GM12878 (cell line): Measurements from ENCODE around the gene SCNN1B.

Experiments
- CHD1 ChIP-seq: IDR thresholded peaks from 2 replicates; pipeline ENCODE4 v1.6.1; 2012; ENCODE audit warnings: low read depth, low read length, improper control_type of control experiment
- CTCF ChIP-seq, 3 experiments: IDR thresholded peaks in 2 of 3; conservative IDR thresholded peaks in 1 of 3; 2 replicates each; pipeline ENCODE4 v1.5.1; 2011; ENCODE audit warnings: low read depth in 3 of 3, low read length in 3 of 3, mild to moderate bottlenecking in 3 of 3, control low read depth in 2 of 3, moderate library complexity in 2 of 3, inconsistent platforms in 1 of 3, mixed read lengths in 1 of 3; ENCODE audit not compliant: control insufficient read depth in 2 of 3, insufficient read depth in 1 of 3; ENCODE audit errors: extremely low read depth in 1 of 3
- RCOR1 ChIP-seq: conservative IDR thresholded peaks from 2 replicates; pipeline ENCODE4 v1.6.1; 2012; ENCODE audit warnings: low read depth, low read length, improper control_type of control experiment
- RFX5 ChIP-seq: IDR thresholded peaks from 2 replicates; pipeline ENCODE4 v1.6.1; 2011; ENCODE audit warnings: low read depth, low read length, improper control_type of control experiment
- SP1 ChIP-seq: IDR thresholded peaks from one replicate; pipeline ENCODE4 v1.6.1; 2011; ENCODE audit warnings: low read depth, low read length
- SRF ChIP-seq, 2 experiments: IDR thresholded peaks; 2 replicates each; pipeline ENCODE4 v1.6.1; 2011; ENCODE audit warnings: low read depth in 2 of 2, low read length in 2 of 2, mild to moderate bottlenecking in 1 of 2, moderate library complexity in 1 of 2
- ZZZ3 ChIP-seq: IDR thresholded peaks from 2 replicates; pipeline ENCODE4 v1.6.1; 2011; ENCODE audit warnings: low read depth; ENCODE audit not compliant: control insufficient read depth, insufficient read length
- TF ChIP-seq, protein P1 (sequence below): fragments of 450-650 bp; IDR thresholded peaks from 2 replicates; pipeline ENCODE4 v1.6.1; 2016; ENCODE audit warnings: mild to moderate bottlenecking, moderate library complexity, borderline replicate concordance

- TF ChIP-seq RFX5 (no peak), SP1 (no peak), RCOR1 (no peak), SRF (IDR thresholded peaks at IDR 0.05; ENCODE audit: low read depth in 2 of 2, low read length in 2 of 2) (no peak), CTCF (IDR thresholded peaks at IDR 0.05 in 2 of 3, conservative IDR thresholded peaks at IDR 0.05 in 1 of 3; ENCODE audit: control insufficient read depth in 2 of 3, extremely low read depth in 1 of 3, insufficient read depth in 1 of 3, low read depth in 3 of 3, low read length in 3 of 3) (no peak), ZZZ3 (no peak), CHD1 (no peak)
- TF ChIP-seq, protein P1, sequence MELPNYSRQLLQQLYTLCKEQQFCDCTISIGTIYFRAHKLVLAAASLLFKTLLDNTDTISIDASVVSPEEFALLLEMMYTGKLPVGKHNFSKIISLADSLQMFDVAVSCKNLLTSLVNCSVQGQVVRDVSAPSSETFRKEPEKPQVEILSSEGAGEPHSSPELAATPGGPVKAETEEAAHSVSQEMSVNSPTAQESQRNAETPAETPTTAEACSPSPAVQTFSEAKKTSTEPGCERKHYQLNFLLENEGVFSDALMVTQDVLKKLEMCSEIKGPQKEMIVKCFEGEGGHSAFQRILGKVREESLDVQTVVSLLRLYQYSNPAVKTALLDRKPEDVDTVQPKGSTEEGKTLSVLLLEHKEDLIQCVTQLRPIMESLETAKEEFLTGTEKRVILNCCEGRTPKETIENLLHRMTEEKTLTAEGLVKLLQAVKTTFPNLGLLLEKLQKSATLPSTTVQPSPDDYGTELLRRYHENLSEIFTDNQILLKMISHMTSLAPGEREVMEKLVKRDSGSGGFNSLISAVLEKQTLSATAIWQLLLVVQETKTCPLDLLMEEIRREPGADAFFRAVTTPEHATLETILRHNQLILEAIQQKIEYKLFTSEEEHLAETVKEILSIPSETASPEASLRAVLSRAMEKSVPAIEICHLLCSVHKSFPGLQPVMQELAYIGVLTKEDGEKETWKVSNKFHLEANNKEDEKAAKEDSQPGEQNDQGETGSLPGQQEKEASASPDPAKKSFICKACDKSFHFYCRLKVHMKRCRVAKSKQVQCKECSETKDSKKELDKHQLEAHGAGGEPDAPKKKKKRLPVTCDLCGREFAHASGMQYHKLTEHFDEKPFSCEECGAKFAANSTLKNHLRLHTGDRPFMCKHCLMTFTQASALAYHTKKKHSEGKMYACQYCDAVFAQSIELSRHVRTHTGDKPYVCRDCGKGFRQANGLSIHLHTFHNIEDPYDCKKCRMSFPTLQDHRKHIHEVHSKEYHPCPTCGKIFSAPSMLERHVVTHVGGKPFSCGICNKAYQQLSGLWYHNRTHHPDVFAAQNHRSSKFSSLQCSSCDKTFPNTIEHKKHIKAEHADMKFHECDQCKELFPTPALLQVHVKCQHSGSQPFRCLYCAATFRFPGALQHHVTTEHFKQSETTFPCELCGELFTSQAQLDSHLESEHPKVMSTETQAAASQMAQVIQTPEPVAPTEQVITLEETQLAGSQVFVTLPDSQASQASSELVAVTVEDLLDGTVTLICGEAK, result no peak
Measured at GRCh38 chr16:23306199-23307100, 4.3 kb downstream of the SCNN1B start.
